Neural progenitor cell (in vitro differentiated cells): ENCODE measurements around the gene SNX9. TPM values are rescaled to one million over a fixed set of nuclear protein-coding genes. Genes with fewer than 3 reads are reported as not detected.
A peak's percentile ranks its signal among the peaks of the same experiment; 100 is the strongest.

ENCODE experiments used
- DNase-seq: peaks from one replicate; pipeline ENCODE4 v3.0.0-alpha.2; 2016; ENCODE audit warnings: low spot score
- H2AFZ ChIP-seq: fragments of 200-600 bp; sonication (generic); replicated peaks from 2 replicates; pipeline ENCODE4 v1.6.1; 2016; ENCODE audit warnings: antibody characterized with exemption
- H3F3A ChIP-seq: fragments of 200-600 bp; sonication (generic); 2 replicates; pipeline ENCODE4 v1.6.1; 2016; ENCODE audit warnings: antibody characterized with exemption, low read depth
- H3K27ac ChIP-seq: fragments of 200-600 bp; sonication (generic); 2 replicates; pipeline ENCODE4 v1.5.1; 2016; ENCODE audit warnings: mild to moderate bottlenecking
- H3K27me3 ChIP-seq: fragments of 200-600 bp; sonication (generic); 2 replicates; pipeline ENCODE4 v1.6.1; 2016; ENCODE audit warnings: mild to moderate bottlenecking, moderate library complexity
- H3K36me3 ChIP-seq: fragments of 200-600 bp; sonication (generic); 2 replicates; pipeline ENCODE4 v1.5.1; 2016
- H3K4me1 ChIP-seq: fragments of 200-600 bp; sonication (generic); 2 replicates; pipeline ENCODE4 v1.6.1; 2016; ENCODE audit warnings: mixed run types
- H3K4me2 ChIP-seq: fragments of 200-600 bp; sonication (generic); 2 replicates; pipeline ENCODE4 v1.6.1; 2016
- H3K4me3 ChIP-seq: fragments of 200-600 bp; sonication (generic); 2 replicates; pipeline ENCODE4 v1.5.1; 2016
- H3K79me2 ChIP-seq: fragments of 200-600 bp; sonication (generic); 2 replicates; pipeline ENCODE4 v1.6.1; 2016; ENCODE audit warnings: low read depth
- H3K9ac ChIP-seq: fragments of 200-600 bp; sonication (generic); 2 replicates; pipeline ENCODE4 v1.6.1; 2016
- H3K9me3 ChIP-seq: fragments of 200-600 bp; sonication (generic); 2 replicates; pipeline ENCODE4 v1.5.1; 2016; ENCODE audit warnings: low read depth
- H4K20me1 ChIP-seq: fragments of 200-600 bp; sonication (generic); 2 replicates; pipeline ENCODE4 v1.6.1; 2016; ENCODE audit warnings: low read depth
- H3K27ac Mint-ChIP-seq: 3 replicates; pipeline ENCODE4 v1.8.0; 2021; ENCODE audit warnings: mixed read lengths
- H3K27me3 Mint-ChIP-seq: 2 replicates; pipeline ENCODE4 v1.8.0; 2022; ENCODE audit warnings: low read depth, mild to moderate bottlenecking, inconsistent platforms, moderate library complexity, mixed read lengths; ENCODE audit not compliant: insufficient read depth
- H3K36me3 Mint-ChIP-seq: 3 replicates; pipeline ENCODE4 v1.8.0; 2021; ENCODE audit warnings: mixed read lengths
- H3K4me1 Mint-ChIP-seq: 3 replicates; pipeline ENCODE4 v1.8.0; 2021; ENCODE audit warnings: mixed read lengths
- H3K4me3 Mint-ChIP-seq: 3 replicates; pipeline ENCODE4 v1.8.0; 2021; ENCODE audit warnings: mild to moderate bottlenecking, moderate library complexity, mixed read lengths
- H3K9me3 Mint-ChIP-seq: 3 replicates; pipeline ENCODE4 v1.8.0; 2020; ENCODE audit warnings: mixed read lengths
- CTCF ChIP-seq: fragments of 200-600 bp; sonication (generic); IDR thresholded peaks from 2 replicates; pipeline ENCODE4 v1.5.1; 2017; ENCODE audit warnings: antibody characterized with exemption, mild to moderate bottlenecking
- EZH2 ChIP-seq: fragments of 200-600 bp; sonication (generic); IDR thresholded peaks from 2 replicates; pipeline ENCODE4 v1.6.1; 2017; ENCODE audit warnings: antibody characterized with exemption, mild to moderate bottlenecking, moderate library complexity
- EZH2phosphoT487 ChIP-seq: fragments of 200-600 bp; sonication (generic); IDR thresholded peaks from 2 replicates; pipeline ENCODE4 v1.6.1; 2017; ENCODE audit warnings: antibody characterized with exemption
- total RNA-seq: library from RNA; depleted of rRNA; stranded (reverse); fragments of >200 nt; gene quantifications from 2 replicates; pipeline ENCODE4 v1.2.3, GENCODE V29; 2015; ENCODE audit warnings: low replicate concordance

Gene SNX9
- total RNA-seq, 1 donor from 2014 or later: 17.8 TPM

- Mint-ChIP-seq H3K36me3 (peaks cover 2% of the 10 kb centered on the region), H3K9me3 (no peaks in the 10 kb centered on the region), H3K27me3 (no peaks in the 10 kb centered on the region), H3K4me3 (no peak overlapping the region), H3K4me1 (peaks cover 2% of the 10 kb centered on the region), H3K27ac (no peak overlapping the region)
- no peaks in the 10 kb centered on the region for H3K27me3 ChIP-seq
- H3K79me2 ChIP-seq: peaks cover 12% of the 10 kb centered on the region
- H3K4me1 ChIP-seq: no peaks in the 10 kb centered on the region
- no peaks in the 10 kb centered on the region for H3K36me3 ChIP-seq
- H3K9me3 ChIP-seq: no peaks in the 10 kb centered on the region
- TF ChIP-seq EZH2phosphoT487: no peak
- TF ChIP-seq EZH2: no peak
- no peak for TF ChIP-seq CTCF
- H2AFZ ChIP-seq: no peak overlapping the region
- no peak overlapping the region for H3K9ac ChIP-seq
- H3K4me3 ChIP-seq: no peak overlapping the region
- DNase-seq: no peak
- H4K20me1 ChIP-seq: no peaks in the 10 kb centered on the region
- peaks cover 4% of the 10 kb centered on the region for H3F3A ChIP-seq
- H3K27ac ChIP-seq: no peak overlapping the region
- no peak overlapping the region for H3K4me2 ChIP-seq
Measured at GRCh38 chr6:157869673-157870302, 46.7 kb downstream of the SNX9 start.

- no peaks in the 10 kb centered on the region for H3K27me3 ChIP-seq
- peaks cover 9% of the 10 kb centered on the region for H3K4me1 Mint-ChIP-seq
- peak; percentile 88 for TF ChIP-seq CTCF
- no peak for TF ChIP-seq EZH2phosphoT487
- H3K9me3 ChIP-seq: no peaks in the 10 kb centered on the region
- H3K27ac Mint-ChIP-seq: no peak overlapping the region
- H2AFZ ChIP-seq: no peak overlapping the region
- H3K9ac ChIP-seq: no peak overlapping the region
- H3K36me3 ChIP-seq: no peaks in the 10 kb centered on the region
- peaks cover 2% of the 10 kb centered on the region for H4K20me1 ChIP-seq
- peaks cover 3% of the 10 kb centered on the region for H3K4me1 ChIP-seq
- no peaks in the 10 kb centered on the region for H3K9me3 Mint-ChIP-seq
- H3K4me3 ChIP-seq: no peak overlapping the region
- no peak overlapping the region for H3K4me3 Mint-ChIP-seq
- peaks cover 3% of the 10 kb centered on the region for H3K36me3 Mint-ChIP-seq
- no peak overlapping the region for H3K27ac ChIP-seq
- peak; percentile 81 for DNase-seq
- H3F3A ChIP-seq: peaks cover 5% of the 10 kb centered on the region
- H3K27me3 Mint-ChIP-seq: no peaks in the 10 kb centered on the region
- H3K79me2 ChIP-seq: no peaks in the 10 kb centered on the region
- no peak overlapping the region for H3K4me2 ChIP-seq
Measured at GRCh38 chr6:157873735-157874344, 50.8 kb downstream of the SNX9 start.

GRCh38 chr6:157877149-157877548, 54.1 kb downstream of the SNX9 start:
- H3K27me3 Mint-ChIP-seq: no peaks in the 10 kb centered on the region
- H2AFZ ChIP-seq: no peak overlapping the region
- H3K4me3 Mint-ChIP-seq: no peak overlapping the region
- no peak overlapping the region for H3K27ac Mint-ChIP-seq
- peaks cover 22% of the 10 kb centered on the region for H3F3A ChIP-seq
- H3K4me1 ChIP-seq: peaks cover 30% of the 10 kb centered on the region
- no peaks in the 10 kb centered on the region for H3K27me3 ChIP-seq
- peaks cover 12% of the 10 kb centered on the region for H3K36me3 Mint-ChIP-seq
- H3K4me3 ChIP-seq: no peak overlapping the region
- peaks cover 22% of the 10 kb centered on the region for H4K20me1 ChIP-seq
- H3K36me3 ChIP-seq: no peaks in the 10 kb centered on the region
- no peak for DNase-seq
- H3K27ac ChIP-seq: no peak overlapping the region
- peaks cover 33% of the 10 kb centered on the region for H3K4me1 Mint-ChIP-seq
- H3K9me3 Mint-ChIP-seq: no peaks in the 10 kb centered on the region
- no peak overlapping the region for H3K9ac ChIP-seq
- TF ChIP-seq EZH2 (no peak), CTCF (no peak), EZH2phosphoT487 (no peak)
- no peaks in the 10 kb centered on the region for H3K9me3 ChIP-seq
- no peak overlapping the region for H3K4me2 ChIP-seq
- no peaks in the 10 kb centered on the region for H3K79me2 ChIP-seq
